D721Med (cell line): Measurements from ENCODE around the gene LMTK3.

Source experiments
- DNase-seq: peaks from one replicate; pipeline ENCODE4 v3.0.0; 2011; ENCODE audit warnings: low spot score; ENCODE audit not compliant: insufficient read length
- FAIRE-seq: peaks from 2 replicates; lab custom pipeline; 2011; peaks lifted over from hg19 to GRCh38; lab: Jason Lieb, UNC
- CTCF ChIP-seq: IDR thresholded peaks from 2 replicates; pipeline ENCODE4 v1.5.1; 2012; ENCODE audit warnings: mild to moderate bottlenecking, control low read depth; ENCODE audit not compliant: insufficient read depth; ENCODE audit errors: missing control alignments

LMTK3 gene

GRCh38 chr19:48502350-48503018 is 9.2 kb downstream of the LMTK3 start:
- no peak for TF ChIP-seq CTCF
- no peak for FAIRE-seq
- DNase-seq, result no peak

GRCh38 chr19:48501494-48502349 is 9.9 kb downstream of the LMTK3 start:
- TF ChIP-seq CTCF, result no peak
- FAIRE-seq (no peak), DNase-seq (no peak)

DNA sequence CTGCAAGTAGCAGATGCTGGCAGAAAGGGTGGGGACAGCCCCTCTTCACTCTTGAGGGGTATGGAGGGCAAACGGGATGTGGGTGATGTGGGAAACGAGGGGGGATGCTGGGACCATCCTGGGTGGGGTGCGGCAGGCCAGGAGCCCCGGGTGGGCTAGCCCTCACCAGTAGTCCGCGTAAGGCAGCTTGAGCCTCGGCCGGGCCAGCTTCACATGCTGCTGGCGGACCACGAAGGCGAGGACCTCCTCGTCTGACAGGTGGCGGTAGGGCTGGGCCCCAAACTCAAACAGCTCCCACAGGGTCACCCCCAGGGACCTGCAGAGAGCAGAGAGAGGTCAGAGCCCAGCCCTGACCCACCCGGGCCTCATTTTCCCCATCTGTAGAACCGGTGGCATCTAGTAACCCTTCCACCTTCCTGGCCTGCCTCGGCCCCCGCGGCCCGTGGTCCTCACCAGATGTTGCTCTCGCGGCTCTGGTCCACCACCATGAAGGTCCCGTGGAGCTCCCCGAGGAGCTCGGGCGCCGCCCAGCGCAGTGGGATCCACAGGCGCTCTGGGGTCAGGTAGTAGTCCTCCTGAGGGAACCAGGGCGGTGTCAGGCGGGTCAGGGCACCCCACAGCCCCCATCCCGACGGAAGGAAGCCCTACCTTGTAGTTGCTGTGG is 10.7 kb downstream of the LMTK3 start:
- no peak for TF ChIP-seq CTCF
- FAIRE-seq, result no peak
- no peak for DNase-seq

GRCh38 chr19:48499316-48500090 is 12.1 kb downstream of the LMTK3 start:
- no peak for TF ChIP-seq CTCF
- DNase-seq (no peak), FAIRE-seq (no peak)

DNA sequence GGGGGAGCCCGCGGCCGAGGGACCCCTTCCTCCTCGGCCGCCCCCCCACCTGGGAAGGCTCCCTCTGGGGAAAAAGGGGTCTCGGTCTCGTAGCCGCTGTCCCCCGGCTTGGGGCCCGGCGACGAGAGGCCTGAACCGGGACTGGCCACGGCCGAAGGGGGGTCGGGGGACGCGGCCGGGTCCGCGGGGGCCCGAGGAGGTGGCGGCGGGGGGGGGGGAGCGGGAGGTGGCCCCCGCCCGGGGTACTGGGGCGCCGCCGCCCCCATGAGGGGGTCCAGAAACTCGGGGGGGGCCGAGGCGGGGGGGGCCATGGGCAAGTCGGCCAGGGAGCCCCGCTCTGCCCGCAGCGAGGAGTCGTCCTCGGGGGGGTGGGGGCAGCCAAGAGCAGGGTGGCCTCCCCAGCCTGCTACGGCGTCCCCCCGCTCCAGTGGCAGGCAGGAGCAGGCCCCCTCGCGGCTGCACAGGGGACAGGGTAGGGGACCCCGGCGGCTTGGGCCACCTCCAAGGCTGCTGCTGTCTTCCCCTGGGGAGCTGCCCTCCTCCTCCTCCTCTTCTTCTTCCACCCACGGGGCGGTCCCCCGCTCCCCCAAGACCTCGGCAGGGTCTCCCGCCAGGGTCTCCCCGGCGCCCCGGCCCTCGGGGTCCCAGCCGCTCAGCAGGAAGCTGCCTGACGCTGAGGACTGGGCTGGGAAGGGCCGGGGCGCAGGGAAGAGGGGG is 12.9 kb downstream of the LMTK3 start:
- DNase-seq, result no peak
- TF ChIP-seq CTCF, result no peak
- no peak for FAIRE-seq
